ENCODE measurements around the gene RNF126. TPM values are rescaled to one million over a fixed set of nuclear protein-coding genes. Genes with fewer than 3 reads are reported as not detected.
A peak's percentile ranks its signal among the peaks of the same experiment; 100 is the strongest.

The RNF126 gene
- total RNA-seq, 1 experiment from 2014 or later = 38.8 TPM

DNA sequence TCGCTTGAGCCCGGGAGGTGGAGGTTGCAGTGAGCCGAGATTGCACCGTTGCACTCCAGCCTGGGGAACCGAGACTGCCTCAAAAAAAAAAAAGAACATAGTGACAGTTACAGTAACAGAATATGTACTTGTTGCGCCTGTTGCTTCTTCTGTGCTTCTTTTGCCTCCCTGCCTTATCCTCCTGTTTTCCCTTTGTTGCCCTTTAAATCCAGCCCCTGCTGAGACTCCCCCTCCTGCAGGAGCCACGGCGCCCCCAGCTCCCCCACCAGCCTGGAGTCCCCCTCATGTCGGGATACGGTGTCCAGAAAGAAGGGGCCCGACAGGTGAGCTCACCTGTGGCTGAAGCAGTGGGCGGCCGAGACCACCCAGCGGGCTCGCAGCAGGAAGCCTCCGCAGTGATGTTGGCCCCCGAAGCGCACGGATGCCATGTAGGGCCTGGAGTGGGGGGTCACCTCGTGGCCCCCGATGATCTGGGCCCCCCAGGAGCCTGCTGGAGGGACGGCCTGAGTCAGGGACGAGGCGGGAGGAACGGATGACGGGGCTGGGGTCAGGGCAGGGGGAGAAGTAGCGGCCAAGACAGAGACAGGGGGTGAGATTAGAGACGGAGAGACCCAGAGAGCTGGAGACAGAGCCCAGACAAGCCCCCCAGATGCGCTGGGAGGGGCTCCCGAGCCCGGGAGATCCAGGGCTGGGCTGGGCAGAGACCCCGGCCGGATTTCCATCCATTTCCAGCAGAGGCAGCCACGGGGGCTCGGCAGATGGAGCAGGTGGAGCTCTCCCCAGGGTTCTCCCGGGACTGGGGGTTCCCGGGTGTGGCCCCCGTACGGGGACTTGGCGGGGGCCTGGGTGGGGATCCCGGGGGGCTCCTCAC, 31.7 kb upstream of the RNF126 start:
- 0 out of 2 replicates have a peak, but pooled peaks cover 3% of the 10 kb centered on the region for H3K27me3 ChIP-seq
- no peak overlapping the region for H3K4me3 ChIP-seq
- H3K4me1 ChIP-seq = no peaks in the 10 kb centered on the region
- no peaks in the 10 kb centered on the region for H3K36me3 ChIP-seq
- DNase-seq = no peak
- no peak overlapping the region for H3K27ac ChIP-seq
- H3K9me3 ChIP-seq (replicated peaks) = no peaks in the 10 kb centered on the region

DNA sequence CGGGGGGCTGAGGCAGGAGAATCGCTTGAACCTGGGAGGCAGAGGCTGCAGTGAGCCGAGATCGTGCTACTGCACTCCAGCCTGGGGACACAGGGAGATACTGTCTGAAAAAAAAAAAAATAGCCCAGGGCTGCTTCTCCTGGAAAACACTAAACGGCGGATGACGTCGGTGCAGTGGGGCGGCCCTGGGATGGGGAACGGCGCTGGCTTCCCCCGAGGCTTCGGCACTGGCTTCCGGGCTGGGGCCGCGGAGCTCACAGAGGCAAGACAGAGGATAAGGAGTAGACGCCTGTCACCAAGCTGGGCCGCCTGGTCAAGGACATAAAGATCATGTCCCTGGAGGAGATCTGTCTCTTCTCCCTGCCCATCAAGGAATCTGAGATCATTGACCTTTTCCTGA, 27.2 kb upstream of the RNF126 start:
- Histone ChIP-seq H3K4me3 (no peak overlapping the region), H3K36me3 (no peaks in the 10 kb centered on the region), H3K27me3 (0 out of 2 replicates have a peak, but pooled peaks cover 3% of the 10 kb centered on the region), H3K27ac (no peak overlapping the region), H3K9me3 (replicated peaks) (no peaks in the 10 kb centered on the region), H3K4me1 (no peaks in the 10 kb centered on the region)
- DNase-seq = no peak

- H3K27me3 ChIP-seq = no peaks in the 10 kb centered on the region
- DNase-seq = no peak
These were observed 26.0 kb upstream of the RNF126 start for GRCh38 chr19:688992-689391.

GRCh38 chr19:688214-688613, 25.2 kb upstream of the RNF126 start:
- no peaks in the 10 kb centered on the region for H3K9me3 ChIP-seq (replicated peaks)
- H3K4me1 ChIP-seq = no peaks in the 10 kb centered on the region
- no peaks in the 10 kb centered on the region for H3K27me3 ChIP-seq
- no peaks in the 10 kb centered on the region for H3K36me3 ChIP-seq
- no peak for DNase-seq
- no peak overlapping the region for H3K27ac ChIP-seq
- no peak overlapping the region for H3K4me3 ChIP-seq

More at GRCh38 chr19:688992-689391, 26.0 kb upstream of the RNF126 start:
- H3K4me3 ChIP-seq = no peak overlapping the region
- no peak overlapping the region for H3K27ac ChIP-seq
- no peaks in the 10 kb centered on the region for H3K4me1 ChIP-seq
- no peaks in the 10 kb centered on the region for H3K36me3 ChIP-seq
- H3K9me3 ChIP-seq (replicated peaks) = no peaks in the 10 kb centered on the region

GRCh38 chr19:687569-688166, 24.7 kb upstream of the RNF126 start:
- no peaks in the 10 kb centered on the region for H3K36me3 ChIP-seq
- H3K9me3 ChIP-seq (replicated peaks) = no peaks in the 10 kb centered on the region
- no peak overlapping the region for H3K4me3 ChIP-seq
- H3K27ac ChIP-seq = no peak overlapping the region
- no peaks in the 10 kb centered on the region for H3K27me3 ChIP-seq
- no peak for DNase-seq
- no peaks in the 10 kb centered on the region for H3K4me1 ChIP-seq

GRCh38 chr19:686589-687297, 23.7 kb upstream of the RNF126 start:
- Histone ChIP-seq H3K4me3 (no peak overlapping the region), H3K4me1 (no peaks in the 10 kb centered on the region), H3K9me3 (replicated peaks) (no peaks in the 10 kb centered on the region), H3K36me3 (no peaks in the 10 kb centered on the region), H3K27ac (no peak overlapping the region), H3K27me3 (no peaks in the 10 kb centered on the region)
- DNase-seq = no peak

GRCh38 chr19:685454-685931, 22.5 kb upstream of the RNF126 start:
- Histone ChIP-seq H3K27me3 (no peaks in the 10 kb centered on the region), H3K9me3 (replicated peaks) (no peaks in the 10 kb centered on the region), H3K27ac (no peak overlapping the region), H3K36me3 (no peaks in the 10 kb centered on the region), H3K4me1 (no peaks in the 10 kb centered on the region), H3K4me3 (no peak overlapping the region)
- DNase-seq = no peak

GRCh38 chr19:682678-683320, 19.8 kb upstream of the RNF126 start:
- no peaks in the 10 kb centered on the region for H3K36me3 ChIP-seq
- no peaks in the 10 kb centered on the region for H3K9me3 ChIP-seq (replicated peaks)
- no peak overlapping the region for H3K4me3 ChIP-seq
- no peak overlapping the region for H3K27ac ChIP-seq
- no peaks in the 10 kb centered on the region for H3K27me3 ChIP-seq
- no peak for DNase-seq
- no peaks in the 10 kb centered on the region; the same call in 1 of the 2 replicates for H3K4me1 ChIP-seq

DNA sequence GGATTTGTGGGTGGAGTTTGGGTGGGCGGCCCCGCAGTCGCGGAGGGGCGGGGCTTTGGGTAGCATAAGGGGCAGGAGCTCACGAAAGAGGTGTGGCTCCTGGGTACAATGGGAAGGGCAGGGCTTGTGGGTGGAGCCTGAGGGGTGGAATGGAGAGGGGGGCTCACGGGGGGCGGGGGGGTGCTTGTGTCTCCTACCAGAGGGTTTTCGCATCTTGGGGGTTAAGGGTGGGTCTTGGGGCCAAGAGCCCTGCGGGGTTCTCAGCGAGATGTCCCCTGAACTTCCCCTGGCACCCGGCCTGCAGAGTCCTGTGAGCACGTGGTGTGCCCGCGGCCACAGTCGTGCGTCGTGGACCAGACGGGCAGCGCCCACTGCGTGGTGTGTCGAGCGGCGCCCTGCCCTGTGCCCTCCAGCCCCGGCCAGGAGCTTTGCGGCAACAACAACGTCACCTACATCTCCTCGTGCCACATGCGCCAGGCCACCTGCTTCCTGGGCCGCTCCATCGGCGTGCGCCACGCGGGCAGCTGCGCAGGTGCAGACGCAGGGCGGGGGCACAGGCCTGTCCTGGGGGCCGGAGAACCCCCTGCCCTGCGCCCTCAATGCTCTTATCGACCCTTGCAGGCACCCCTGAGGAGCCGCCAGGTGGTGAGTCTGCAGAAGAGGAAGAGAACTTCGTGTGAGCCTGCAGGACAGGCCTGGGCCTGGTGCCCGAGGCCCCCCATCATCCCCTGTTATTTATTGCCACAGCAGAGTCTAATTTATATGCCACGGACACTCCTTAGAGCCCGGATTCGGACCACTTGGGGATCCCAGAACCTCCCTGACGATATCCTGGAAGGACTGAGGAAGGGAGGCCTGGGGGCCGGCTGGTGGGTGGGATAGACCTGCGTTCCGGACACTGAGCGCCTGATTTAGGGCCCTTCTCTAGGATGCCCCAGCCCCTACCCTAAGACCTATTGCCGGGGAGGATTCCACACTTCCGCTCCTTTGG, 18.3 kb upstream of the RNF126 start:
- Histone ChIP-seq H3K27me3 (no peaks in the 10 kb centered on the region), H3K36me3 (no peaks in the 10 kb centered on the region), H3K4me3 (peak overlapping the region; percentile 89), H3K27ac (peak overlapping the region; percentile 74), H3K9me3 (replicated peaks) (no peaks in the 10 kb centered on the region), H3K4me1 (peaks cover 2% of the 10 kb centered on the region; the same call in 1 of the 2 replicates)
- no peak for DNase-seq

DNA sequence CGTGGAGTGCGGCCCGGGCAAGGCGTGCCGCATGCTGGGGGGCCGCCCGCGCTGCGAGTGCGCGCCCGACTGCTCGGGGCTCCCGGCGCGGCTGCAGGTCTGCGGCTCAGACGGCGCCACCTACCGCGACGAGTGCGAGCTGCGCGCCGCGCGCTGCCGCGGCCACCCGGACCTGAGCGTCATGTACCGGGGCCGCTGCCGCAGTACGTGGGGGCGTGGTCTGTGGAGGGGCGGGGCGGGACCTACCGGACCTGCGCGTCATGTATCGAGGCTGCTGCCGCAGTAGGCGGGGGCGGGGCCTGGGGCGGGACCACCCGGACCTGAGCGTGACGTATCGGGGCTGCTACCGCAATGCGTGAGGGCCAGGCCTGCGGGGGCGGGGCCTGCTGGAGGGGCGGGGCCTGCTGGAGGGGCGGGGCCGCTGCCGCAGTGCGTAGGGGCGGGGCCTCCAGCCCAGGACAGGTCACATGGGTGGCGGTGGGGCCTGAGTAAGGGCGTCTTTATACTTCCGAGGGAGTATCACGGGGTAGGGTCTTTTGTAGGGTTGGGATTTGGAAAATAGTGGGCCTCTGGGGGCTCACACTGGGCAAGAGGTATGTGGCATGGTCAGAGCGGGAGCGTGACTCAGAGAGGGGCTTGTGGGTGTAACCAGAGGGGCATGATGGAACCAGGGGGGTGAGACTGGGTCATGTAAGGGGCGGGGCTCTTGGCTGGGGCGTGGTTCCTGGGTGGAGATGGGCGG, 17.4 kb upstream of the RNF126 start:
- no peaks in the 10 kb centered on the region for H3K36me3 ChIP-seq
- no peaks in the 10 kb centered on the region for H3K9me3 ChIP-seq (replicated peaks)
- peak; percentile 97 to 99 for DNase-seq
- H3K4me3 ChIP-seq = peak overlapping the region; percentile 89
- H3K4me1 ChIP-seq = peaks cover 7% of the 10 kb centered on the region
- peak overlapping the region; percentile 74 for H3K27ac ChIP-seq
- no peaks in the 10 kb centered on the region for H3K27me3 ChIP-seq

GRCh38 chr19:679418-680286, 16.6 kb upstream of the RNF126 start:
- H3K36me3 ChIP-seq = no peaks in the 10 kb centered on the region
- no peaks in the 10 kb centered on the region for H3K27me3 ChIP-seq
- peak overlapping the region; percentile 89 for H3K4me3 ChIP-seq
- H3K4me1 ChIP-seq = peaks cover 13% of the 10 kb centered on the region
- DNase-seq = peak; percentile 62
- peak overlapping the region; percentile 39; the same call in 1 of the 2 replicates for H3K27ac ChIP-seq
- H3K9me3 ChIP-seq (replicated peaks) = no peaks in the 10 kb centered on the region

- H3K9me3 ChIP-seq (replicated peaks) = no peaks in the 10 kb centered on the region
- H3K4me1 ChIP-seq = peaks cover 13% of the 10 kb centered on the region
- no peaks in the 10 kb centered on the region for H3K36me3 ChIP-seq
- H3K4me3 ChIP-seq = peak overlapping the region; percentile 89
- no peak for DNase-seq
- H3K27ac ChIP-seq = no peak overlapping the region
- H3K27me3 ChIP-seq = no peaks in the 10 kb centered on the region
These were observed 15.9 kb upstream of the RNF126 start for GRCh38 chr19:678791-679388.

Data from SJCRH30 (cell line).